HG03520 (cell line): Measurements from ENCODE around the gene ERI2.
"Not testable (repeated sequence)": the region's sequence is repeated elsewhere in the genome, so short reads cannot be mapped to it uniquely, and the experiment has no call there.

Source experiments
- ATAC-seq: cut with Tn5 transposase; IDR thresholded peaks from one replicate; pipeline ENCODE4 v1.9.1; 2021; ENCODE audit warnings: mild to moderate bottlenecking, moderate library complexity; ENCODE audit not compliant: unreplicated experiment

The ERI2 gene

GRCh38 chr16:20766294-20766693 is 40.0 kb downstream of the ERI2 start:
- no peak for ATAC-seq

DNA sequence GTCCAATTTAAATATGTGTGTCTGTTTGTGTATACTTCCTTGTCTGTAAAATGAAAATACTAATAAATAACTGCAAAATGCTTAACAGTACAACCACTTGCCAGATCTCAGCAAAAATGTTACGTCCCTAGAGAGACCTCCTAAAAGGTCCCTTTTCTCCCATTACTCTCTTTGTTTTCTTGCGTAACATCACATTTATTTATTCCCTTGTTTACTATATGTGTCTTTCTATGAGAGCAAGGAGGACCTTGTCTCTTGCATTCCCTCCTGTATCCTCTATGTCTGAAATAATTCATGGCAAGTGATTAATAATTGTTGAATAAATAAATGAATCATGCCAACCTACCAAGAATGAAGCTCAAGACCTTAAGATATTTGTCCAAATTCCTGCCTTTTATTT is 40.5 kb downstream of the ERI2 start:
- no peak for ATAC-seq

DNA sequence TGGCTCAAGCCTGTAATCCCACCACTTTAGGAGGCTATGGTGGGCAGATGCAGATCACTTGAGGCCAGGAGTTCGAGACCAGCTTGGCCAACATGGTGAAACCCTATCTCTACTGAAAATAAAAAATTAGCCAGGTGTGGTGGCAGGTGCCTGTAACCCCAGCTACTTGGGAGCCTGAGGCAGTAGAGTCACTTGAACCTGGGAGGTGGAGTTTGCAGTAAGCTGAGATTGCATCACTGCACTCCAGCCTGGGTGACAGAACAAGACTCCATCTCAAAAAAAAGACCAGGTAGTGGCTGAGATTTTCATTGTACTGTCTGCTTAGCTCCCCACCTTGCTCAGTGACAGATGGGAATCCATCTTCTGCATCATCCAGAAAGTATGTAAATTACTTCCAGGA is 41.8 kb downstream of the ERI2 start:
- not testable (repeated sequence) for ATAC-seq

GRCh38 chr16:20763461-20764232 is 42.6 kb downstream of the ERI2 start, which contains the start of gene ACSM3:
TSS of gene ACSM3 (plus strand) at chr16:20764014. CDS start at chr16:20770035, 6,021 bp downstream.
- peak; percentile 99 for ATAC-seq

- ATAC-seq: no peak
Observed at GRCh38 chr16:20762404-20763123, 43.7 kb downstream of the ERI2 start.

DNA sequence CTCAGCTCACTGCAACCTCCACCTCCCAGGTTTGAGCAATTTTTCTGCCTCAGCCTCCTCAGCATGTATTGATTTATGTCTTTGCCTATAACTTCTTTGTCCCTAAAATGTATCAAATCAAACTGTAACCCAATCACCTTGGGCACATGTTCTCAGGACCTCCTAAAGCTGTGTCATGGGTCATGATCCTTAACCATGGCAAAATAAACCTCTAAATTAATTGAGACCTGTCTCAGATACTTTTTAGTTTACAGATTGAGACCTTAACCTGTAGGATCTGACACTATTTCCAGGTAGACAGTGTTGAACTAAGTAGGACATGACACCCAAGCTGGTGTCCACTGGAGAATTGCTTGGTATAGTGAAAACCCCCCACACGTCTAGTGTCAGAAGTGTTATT is 45.1 kb downstream of the ERI2 start:
- ATAC-seq: no peak

- no peak for ATAC-seq
Observed at GRCh38 chr16:20760346-20760745, 45.9 kb downstream of the ERI2 start.

DNA sequence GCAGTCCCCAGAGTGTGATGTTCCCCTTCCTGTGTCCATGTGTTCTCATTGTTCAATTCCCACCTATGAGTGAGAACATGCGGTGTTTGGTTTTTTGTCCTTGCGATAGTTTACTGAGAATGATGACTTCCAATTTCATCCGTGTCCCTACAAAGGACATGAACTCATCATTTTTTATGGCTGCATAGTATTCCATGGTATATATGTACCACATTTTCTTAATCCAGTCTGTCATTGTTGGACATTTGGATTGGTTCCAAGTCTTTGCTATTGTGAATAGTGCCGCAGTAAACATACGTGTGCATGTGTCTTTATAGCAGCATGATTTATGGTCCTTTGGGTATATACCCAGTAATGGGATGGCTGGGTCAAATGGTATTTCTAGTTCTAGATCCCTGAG is 50.5 kb downstream of the ERI2 start:
- not testable (repeated sequence) for ATAC-seq

DNA sequence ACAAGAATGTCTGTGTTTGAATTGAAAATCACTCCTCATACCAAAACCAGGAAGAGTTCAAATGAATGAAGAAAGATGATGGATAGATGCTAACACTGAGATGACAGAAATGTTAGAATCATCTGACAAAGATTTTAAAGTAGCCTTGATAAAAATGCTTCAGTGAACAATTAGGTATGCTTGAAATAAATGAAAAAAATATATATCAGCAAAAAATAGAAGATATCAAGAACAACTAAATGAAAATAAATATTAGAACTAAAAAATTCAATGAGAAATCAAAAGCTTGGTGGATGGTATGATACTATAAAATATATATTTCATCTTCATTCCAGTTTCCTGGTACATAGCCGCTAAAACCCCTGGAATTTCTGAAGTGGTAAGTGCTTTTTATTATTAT is 51.0 kb downstream of the ERI2 start:
- ATAC-seq: no peak

- no peak for ATAC-seq
Observed at GRCh38 chr16:20753727-20754126, 52.5 kb downstream of the ERI2 start.

GRCh38 chr16:20750558-20750957 is 55.7 kb downstream of the ERI2 start:
- ATAC-seq: no peak

GRCh38 chr16:20749474-20749873 is 56.8 kb downstream of the ERI2 start:
- ATAC-seq: no peak

DNA sequence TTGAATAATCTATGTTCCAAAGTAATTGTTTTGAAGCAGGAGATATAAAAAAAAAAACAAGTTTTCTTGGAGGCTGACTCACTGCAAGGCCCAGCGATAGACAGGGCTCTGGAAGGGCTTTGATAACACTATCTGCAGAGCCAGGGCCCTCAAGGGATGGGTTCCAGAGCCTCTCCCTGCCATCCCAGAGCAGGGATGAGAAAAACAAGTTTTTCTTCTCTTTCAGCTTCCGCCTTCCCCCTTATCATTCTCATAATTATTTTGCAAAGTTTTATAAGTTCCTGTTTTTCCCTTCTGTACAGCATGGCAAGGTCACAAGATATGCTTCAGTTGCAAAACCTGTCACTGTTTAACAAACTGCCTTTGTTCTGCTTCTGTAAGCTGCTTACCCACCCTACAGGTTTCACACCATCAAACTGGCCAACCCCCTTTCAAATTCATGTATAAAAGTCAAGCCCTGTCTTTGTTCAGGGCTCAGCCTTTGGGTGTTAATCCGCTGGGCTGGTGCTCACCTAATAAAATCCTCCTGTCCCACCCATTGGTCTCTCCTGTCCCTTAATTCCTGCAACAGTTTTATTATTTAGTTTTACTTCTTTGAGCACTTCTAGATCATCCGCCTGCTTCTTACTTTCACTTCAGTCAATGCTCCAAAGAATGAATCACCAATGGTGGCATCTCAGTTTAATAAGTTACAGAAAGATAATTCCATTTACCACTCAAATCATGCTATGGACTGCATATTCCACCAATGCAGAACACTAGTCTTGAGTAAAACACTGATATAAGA is 59.0 kb downstream of the ERI2 start:
- ATAC-seq: no peak

GRCh38 chr16:20746461-20746860 is 59.8 kb downstream of the ERI2 start:
- no peak for ATAC-seq
